NCI-H82 treated with DMSO at 0.1 percent for 48 hours (cell line): ENCODE data around the gene STAG3.

ENCODE experiments used
- DNase-seq: peaks from one replicate; lab custom pipeline; 2025; ENCODE audit not compliant: unreplicated experiment; lab: John Stamatoyannopoulos, UW

Gene STAG3

DNA sequence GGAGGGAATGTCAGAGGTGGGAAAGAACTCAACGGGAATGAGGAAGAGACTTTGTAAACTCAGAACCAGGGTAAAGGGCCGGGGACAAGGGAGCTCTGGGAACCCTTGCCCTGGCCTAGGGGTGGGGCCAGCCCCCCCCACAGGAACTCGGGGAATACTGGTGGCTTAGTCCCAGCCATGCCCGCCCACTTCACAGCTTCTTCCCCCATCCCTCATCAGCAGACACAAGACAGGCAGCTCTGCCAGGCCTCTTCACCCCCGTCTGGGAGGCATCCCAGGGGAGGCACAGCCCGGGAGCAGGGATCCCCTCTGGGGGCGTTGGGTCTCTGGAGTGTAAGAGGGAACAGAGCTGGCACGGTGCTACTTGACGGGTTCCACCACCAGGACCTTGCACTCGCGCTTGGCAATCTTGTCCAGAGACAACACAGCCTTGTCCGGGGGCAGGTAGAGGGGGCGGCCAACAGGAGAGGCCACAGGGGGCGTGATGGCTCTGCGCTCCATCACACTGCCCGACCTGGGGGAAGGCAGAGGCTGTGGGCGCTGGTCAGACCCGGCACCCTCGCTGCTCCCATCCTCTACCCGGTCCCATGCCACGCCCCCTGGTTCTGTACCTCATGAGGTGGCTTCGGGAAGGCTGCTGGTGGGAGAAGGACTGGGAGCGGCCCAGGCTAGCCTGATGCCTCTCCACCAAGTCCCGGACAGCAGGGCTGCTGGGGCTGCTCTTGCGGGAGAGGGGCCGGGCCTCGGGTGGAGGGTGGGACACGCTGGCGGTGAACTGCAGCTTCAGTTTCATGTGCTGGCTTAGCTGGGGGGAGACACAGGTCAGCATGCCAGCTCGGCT is 22.8 kb upstream of the STAG3 start:
- DNase-seq, result no peak

DNA sequence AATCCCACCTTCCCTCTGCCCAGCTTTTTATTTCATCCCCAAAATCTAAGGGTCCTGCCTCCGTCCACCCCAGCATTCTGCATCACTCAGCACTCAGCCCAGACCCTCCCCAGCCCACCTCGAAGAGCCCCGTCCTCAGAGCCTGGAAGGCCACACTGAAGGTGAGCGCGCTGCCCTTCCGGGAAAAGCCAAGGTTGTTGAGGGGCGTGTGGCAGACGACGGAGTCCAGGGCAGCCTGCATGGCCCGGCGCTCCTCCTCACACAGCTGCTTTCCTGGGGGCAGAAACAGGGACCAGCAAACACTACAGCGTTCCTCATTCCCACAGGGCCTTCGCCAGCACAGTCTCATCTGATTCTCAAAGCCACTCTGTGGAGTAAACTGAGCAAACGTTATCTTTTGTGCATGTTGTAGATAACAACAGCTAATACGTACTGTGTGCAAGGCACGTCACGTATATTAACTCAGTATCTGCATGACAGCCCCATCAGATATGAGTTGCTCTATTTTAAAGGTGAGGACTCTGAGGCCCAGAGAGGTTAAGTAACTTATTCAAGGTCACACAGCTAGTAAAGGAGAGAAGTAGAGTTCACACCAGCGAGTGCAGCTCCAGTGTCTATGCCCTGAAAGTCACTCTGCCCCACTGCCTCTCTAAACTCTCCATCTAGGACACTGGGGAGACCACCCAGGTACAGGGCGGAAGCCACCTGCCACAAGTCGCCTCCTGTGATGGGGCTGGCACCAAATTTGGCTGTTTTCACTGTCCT is 22.0 kb upstream of the STAG3 start:
- DNase-seq, result no peak

DNA sequence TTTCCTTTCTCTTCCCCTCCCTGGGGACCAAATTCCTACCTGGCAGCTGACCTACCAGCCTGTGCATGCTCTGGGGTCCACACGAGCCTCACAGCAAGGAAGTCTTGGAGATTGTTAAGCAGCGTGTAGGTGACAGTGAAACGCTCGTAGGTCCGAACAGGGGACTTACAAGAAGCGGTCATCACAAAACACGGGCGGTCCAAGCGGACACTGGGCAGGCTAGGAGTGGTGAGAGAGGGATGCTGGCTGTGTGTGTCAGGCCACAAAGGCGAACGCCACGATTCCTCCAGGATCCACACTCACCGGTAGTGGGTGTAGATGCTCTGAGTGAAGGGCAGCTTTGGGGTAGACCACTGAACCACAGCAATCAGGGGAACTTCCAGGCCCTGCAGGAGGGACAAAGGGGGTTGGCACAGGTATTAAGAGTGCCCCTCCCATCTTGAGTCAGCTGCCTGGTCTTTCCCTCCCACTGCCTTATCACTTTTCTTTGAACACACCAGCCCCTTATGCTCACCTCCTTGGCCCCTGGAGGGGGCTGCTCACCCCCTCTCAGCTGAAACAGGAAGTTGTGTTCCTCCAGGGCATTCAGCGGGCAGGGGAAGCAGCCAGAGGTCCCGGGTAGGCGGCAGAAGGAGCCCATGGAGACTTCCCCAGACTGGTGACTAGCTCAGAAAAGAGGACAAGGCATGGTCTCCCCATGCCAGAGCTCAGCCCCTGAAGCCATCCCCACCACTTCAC is 21.2 kb upstream of the STAG3 start:
- no peak for DNase-seq

DNA sequence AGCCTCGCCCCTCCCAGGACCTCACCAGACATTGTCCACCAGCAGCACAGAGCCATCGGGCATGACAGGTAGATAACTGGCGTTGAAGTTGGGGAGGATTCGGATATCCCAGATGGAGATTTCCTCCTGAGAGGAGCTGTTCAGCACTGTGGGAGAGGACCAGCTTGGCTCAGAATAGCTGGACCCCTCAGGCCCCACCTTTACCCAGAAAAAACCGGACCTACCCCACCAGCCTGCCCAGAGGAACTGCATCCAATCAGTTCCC is 20.7 kb upstream of the STAG3 start:
- no peak for DNase-seq

DNA sequence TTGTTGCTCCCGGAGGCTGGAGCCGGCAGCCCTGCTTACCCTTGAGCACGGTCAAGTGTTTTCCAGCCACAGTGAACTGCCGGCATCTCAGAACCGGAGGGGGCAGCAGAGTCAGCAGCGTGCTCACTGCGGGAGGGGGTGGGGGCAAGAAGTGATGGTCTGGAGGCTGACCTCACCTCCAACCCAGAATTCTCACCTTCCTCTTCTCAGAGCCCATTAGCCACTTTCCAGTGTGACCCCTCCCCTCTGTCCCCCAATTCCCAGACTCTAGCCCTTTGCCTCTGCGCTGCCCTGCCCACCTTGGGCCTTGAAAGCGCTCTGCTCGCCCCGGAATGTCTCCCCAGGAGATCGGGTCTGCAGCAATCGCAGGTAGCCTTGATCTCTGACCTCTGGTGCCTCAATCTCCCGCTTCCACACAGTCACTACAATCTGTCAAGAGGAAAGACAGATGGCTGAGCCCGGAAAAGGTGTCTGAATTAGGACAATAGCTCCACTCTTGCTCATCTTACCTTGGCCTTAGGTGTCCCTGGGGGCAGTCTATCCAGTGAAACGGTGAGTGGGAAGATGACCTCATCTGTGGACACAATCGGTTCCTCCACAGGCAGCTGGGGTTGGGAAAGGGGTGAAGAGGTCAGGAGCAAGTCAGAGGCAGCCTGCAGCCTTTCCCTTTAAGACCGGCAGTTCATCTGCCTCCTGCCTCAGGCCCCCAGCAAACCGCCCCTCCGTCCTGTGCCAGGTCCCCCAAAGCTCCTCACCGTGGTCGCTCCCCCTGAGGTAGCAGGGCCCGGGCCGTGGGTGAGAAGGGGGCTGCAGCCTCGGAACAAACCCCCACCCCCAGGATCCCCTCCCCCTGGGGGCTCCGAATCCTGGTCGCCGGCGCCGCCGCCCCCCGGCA is 20.1 kb upstream of the STAG3 start:
- no peak for DNase-seq

DNA sequence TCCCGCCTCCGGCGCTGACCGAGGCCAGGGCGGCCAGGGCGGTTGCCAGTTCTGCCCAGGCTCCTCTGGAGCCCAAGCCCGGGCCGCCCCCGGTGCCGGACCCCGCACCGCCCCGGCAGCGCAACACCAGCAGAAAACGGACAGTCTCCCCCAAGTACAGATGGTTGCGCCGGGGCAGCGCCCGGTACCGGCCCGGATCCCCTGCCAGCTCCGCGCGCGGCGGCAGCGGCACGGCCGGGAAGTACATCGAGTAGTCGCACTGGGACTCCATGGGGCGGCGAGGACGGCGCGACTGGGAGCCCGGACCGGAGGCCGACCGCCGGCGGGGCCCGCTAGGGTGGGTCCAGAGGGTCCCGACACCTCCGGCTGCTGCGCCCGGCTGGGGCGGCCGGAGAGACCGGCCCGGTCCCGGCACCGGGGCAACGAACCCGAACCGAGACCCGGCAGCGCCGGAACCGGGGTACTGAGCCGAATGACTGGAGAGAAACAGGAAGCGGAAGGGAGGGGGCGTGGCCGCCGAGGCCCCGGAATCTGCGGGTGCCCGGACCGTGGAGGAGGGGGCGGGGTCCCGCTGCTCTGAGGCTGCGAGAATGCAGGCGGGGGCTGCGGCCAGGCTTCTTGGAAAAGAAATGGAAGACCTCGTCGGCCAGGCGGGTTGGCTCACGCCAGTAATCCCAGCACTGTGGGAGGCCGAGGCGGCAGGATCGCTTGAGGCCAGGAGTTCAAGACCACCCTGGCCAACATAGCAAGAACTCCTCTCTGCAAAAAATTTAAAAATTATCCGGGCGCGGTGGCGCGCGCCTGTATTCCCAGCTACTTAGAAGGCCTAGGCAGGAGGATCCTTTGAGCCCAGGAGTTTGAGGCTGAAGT is 19.3 kb upstream of the STAG3 start, which contains the start of gene TRAPPC14:
TSS of gene TRAPPC14 (minus strand) at position 495 of the 870 bp plus-strand sequence. CDS start at position 271, 224 bp downstream.
- peak; percentile 76 for DNase-seq

DNA sequence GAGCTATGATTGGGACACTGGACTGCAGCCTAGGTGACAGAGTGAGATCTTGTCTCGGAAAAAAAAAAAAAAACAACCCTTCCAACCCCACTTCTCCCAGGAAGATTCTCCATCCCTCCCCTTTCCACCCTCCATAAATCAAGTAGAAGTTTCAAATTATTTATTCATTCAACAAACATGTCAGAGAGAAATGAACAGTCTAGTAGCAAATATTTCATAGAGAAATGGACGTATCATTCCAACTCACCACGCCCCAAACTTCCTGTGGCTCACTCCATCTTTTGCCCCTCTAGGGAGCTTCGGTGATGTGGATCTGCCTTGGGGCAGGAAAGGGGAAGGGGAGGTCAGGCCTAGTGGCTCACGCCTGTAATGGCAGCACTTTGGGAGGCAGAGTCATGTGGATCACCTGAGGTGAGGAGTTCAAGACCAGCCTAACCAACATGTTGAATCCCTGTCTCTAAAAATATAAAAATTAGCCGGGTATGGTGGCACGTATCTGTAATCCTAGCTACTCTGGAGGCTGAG is 18.6 kb upstream of the STAG3 start:
- no peak for DNase-seq

DNA sequence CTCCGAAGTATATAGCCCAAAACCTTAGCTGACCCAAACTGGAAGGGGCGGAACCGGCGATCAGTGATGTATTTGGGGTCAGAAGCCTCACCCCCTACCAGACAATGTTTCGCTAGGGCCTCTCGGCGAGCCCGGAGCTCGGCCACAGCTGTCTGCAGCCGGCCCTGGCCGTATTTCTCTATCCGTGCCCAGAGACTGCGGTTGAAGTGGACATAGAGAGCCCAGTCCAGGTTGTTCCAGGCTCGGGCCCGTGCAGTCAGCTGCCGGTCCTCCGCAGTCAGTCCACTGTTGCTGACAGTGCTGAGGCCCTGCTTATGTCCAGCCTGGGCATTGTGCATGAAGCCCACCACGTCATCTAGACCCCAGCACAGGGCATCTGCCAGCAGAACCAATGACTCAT is 17.7 kb upstream of the STAG3 start:
- no peak for DNase-seq

DNA sequence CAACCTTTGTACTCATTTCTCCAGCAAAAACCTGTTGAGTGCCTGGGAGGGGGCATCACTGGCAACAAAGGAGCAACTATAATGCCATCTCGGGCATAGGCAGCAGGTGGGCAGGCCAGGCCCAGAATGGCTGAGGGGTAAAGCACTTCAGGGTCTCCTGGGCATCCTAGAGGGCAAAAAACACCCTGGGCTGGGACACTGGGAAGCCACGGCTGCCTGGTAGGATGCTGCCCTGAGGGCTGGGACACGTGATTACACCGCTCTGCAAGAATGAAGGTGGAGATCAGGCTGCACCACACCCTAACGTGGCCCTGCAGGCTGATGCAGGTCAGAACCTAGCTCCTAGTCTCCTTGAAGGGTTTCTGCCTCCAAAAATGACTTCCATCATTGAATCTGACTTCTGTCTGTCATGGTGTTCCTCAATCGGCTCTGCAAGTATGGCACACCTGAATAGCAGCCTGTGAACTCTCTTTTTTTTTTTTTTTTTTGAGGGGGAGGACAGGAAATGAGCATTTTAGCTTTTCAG is 14.6 kb upstream of the STAG3 start:
- DNase-seq, result no peak

DNA sequence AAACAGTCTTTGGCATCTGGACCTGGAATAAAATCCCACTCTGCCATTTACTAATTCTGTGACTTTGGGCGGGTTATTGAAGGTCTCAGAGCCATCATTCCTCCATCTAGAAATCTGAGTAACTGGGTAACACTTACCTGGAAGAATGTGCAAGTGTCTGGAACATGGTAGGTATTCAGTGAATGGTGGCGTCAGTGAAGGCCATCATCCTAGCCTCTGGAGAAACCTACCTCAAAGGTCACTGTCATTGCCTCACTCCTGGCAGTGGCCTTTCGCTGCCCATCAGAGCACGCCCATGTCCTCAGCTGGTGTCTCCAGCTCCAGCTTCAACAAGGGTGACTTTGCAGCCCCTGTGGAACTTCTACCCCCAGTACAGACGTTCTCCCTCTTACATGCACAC is 13.8 kb upstream of the STAG3 start:
- no peak for DNase-seq

DNA sequence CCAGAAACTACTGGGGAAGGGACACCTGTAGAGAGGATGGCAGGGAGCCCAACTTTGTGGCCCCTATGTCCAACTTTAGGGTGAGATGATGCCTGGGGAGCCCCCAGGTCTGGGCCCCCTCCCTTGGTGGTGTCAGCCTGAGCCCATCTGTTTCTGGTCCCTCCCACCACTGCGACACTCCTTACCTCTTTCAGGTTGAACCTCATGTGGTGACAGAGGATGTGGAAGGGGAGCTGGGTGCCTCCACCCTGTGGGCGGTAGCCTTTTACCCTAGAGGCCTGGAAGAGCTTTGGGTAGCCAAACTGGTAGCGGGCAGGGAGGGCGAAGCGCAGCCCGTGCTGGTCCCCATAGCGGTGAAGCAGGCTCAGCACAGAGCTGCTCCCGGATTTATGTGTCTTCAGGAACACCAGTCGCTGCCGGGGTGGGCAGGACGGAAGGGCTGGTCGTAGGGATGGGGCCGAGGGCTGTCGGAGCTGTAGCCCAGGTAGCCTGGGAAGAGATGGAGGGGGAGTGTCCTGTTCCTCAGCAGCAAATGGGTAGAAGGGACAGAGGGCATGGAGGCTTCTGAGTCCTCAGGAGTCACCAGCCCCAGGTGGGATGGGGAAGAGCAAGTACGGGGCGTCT is 11.3 kb upstream of the STAG3 start:
- no peak for DNase-seq

DNA sequence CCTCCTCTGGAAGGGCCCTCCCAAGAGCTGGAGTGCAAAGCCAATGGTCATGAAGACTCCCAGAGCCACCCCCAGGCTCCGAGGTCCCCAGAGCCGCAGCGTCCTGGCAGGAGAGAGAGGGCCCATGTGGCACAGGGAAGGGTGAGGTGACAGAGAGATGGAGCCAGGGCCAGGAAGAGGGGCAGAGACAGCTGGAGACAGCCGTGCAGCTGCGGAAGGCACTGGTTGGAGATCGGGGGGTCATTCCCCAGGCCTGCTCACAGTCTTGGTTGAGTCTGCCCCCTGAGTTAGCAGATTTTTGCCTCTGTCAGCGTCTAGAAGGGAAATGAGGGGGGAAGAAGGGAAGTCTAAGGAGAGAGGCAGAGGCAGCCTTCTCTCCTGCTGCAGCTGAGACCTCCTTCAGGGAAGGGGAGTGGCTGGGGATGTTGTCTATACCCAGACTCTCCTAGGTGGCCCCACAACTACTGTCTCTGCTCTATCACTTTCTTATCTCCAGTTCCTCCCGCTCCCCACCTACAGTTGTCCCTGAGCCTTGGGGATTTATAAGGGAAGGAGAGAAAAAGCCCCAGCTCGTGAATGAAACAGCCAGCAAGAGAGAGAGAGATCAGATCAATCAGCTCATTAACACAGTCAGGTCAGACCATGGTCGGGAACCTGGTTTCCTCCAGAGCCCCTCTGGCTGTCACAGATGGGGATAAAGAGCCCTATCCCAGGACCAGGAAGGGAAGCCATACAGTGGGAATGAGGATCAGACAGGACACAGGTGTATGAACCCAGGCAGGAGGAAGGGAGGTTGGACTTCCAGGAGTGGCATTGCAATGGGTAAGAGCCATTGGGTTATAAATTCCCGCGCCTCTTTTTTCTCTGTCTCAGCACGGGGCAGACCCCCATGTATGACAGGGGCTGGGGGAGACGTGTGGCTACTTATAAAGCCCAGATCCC is 10.5 kb upstream of the STAG3 start:
- no peak for DNase-seq

DNA sequence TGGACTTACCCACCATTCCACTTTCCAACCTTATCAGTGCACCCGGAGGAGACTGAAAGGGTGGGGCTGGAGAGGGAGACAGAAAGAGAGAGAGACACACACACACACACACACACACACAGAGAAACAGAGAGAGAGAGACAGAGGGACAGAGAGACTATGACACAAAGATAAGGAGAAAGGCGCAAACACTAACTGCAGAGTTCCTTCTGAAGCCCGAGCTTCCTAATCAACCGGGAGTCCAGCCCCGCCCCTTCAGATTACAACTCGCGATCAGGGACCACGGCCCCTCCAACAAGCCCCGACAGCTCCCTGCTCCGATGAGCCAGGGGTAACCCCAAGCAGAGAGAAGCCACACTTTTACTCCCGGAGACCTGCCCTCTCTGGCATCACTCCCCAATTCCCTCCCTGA is 9.8 kb upstream of the STAG3 start:
- no peak for DNase-seq

DNA sequence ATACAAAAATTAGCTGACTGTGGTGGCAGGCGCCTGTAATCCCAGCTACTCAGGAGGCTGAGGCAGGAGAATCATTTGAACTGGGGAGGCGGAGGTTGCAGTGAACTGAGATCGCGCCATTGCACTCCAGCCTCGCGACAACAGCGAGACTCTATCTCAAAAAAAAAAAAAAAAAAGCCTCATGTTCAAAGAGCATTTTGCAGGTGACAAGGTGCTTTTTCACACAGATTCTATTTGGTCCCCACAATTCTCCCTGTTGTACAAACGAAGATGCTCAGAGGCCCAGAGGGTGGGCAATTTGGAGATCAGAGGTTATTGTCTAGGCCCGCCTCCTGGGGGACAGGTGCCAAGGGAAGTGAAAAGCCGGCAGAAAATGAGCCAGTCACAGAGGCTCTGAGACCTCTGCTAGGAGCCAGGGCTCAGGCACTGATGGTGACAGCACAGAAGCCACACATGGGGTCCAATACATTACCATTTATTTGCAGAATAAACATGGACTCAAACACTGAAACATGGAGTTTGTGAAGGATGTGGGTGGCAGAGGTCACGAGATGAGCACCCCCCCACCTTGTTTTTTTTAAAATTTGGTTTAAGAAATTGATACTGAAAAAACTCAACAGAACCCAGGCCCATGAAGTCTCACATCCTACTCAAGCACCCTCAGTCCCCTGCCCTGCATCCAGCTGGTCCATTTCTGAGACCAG is 8.4 kb upstream of the STAG3 start:
- DNase-seq, result no peak

DNA sequence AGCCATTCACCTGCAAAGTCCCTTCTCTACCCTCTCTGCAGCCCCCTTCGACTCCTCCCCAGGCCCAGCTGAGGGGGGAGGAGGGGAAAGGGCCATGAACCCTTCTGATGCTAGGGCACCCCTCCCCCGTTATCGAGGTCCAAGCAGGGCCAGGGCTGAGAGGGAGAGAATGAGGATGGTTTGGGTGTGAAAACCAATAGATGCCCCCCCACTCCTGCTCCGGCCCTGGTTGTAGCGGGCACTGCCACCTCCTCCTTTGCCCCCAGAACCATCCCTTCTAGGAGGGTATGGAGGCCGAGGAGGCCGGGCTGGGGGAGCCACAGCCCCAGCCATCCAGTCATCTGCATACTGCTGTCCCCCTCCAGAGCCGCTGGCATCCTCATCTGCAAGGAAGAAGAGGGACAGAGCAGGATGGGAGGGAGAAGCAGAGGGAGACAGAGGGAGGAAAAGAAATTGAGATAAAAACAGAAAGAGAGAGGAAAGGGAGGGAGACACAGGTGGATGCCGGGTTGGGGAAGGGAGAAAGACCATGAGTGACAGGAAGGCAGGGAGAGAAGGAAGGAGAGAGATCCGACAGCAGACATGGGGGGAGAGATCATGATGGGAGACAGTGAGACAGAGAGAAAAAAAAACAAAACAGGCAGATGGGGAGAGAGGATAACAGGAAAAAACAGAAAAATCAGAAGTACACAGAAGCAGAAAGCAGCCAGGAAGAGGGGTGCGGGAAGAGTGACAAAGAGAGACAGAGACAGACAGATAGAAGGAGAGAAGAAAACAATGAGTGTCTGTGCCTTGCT is 7.4 kb upstream of the STAG3 start:
- DNase-seq, result no peak

DNA sequence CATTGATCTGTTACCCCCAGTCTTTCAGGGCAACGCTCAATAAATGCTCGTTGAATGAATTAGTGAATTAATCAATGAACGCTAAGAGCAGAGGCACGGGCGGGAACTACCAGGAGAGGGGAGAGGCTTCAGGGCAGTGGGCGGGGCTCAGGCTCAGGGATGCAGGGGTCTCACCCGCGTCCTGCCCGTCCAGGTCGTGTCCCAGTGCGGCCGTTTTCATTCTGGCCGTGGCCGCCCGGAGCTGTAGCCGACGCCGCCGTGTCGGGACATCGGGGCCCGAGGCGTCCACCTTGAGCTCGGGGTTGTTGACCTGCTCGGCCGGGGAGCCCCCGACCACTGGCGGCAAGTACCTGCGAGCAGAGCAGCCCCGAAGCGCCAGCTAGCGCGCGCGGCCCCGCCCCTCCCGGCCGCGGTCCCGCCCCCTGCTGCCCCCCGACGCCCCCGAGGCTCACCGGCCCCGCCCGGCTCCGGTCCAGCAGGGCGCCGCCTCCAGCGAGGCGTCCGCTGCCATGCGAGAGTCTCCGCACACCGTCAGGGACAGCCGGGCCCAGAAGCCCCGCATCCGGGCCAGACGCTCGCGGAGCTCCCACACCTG is 6.5 kb upstream of the STAG3 start:
- DNase-seq, result no peak
